NCI-H128 (cell line): ENCODE data around the gene LHB.
A peak's percentile ranks its signal among the peaks of the same experiment; 100 is the strongest.
"Not testable (repeated sequence)": the region's sequence is repeated elsewhere in the genome, so short reads cannot be mapped to it uniquely, and the experiment has no call there.

Source experiments
- DNase-seq: peaks from one replicate; lab custom pipeline; 2025; ENCODE audit not compliant: unreplicated experiment; lab: John Stamatoyannopoulos, UW

Gene LHB

GRCh38 chr19:49017041-49017665 lies at the start of gene LHB:
Gene LHB, minus strand, starts transcription at chr19:49017091. Its CDS starts 10 bp downstream, at chr19:49017081.
- DNase-seq = no peak

- no peak for DNase-seq
Measured at GRCh38 chr19:49065905-49066512, 49.1 kb upstream of the LHB start.

- no peak for DNase-seq
Measured at GRCh38 chr19:49064768-49065611, 48.1 kb upstream of the LHB start, which contains the start of gene NTF4. Gene NTF4, minus strand, starts transcription at chr19:49064818. Its CDS starts 2,821 bp downstream, at chr19:49061997.

GRCh38 chr19:49064029-49064629 lies 47.2 kb upstream of the LHB start:
- no peak for DNase-seq

- no peak for DNase-seq
Measured at GRCh38 chr19:49061445-49061844, 44.6 kb upstream of the LHB start.

- no peak for DNase-seq
Measured at GRCh38 chr19:49061000-49061399, 44.1 kb upstream of the LHB start.

GRCh38 chr19:49059053-49059452 lies 42.2 kb upstream of the LHB start:
- DNase-seq = no peak

GRCh38 chr19:49058562-49058961 lies 41.7 kb upstream of the LHB start:
- DNase-seq = no peak

GRCh38 chr19:49057636-49058234 lies 40.8 kb upstream of the LHB start, which contains the start of gene CGB7:
Gene CGB7, minus strand, starts transcription at chr19:49057749. Its CDS starts 2,374 bp downstream, at chr19:49055375.
- DNase-seq = peak; percentile 45

GRCh38 chr19:49056902-49057596 lies 40.2 kb upstream of the LHB start:
- not testable (repeated sequence) for DNase-seq

GRCh38 chr19:49056101-49056901 lies 39.4 kb upstream of the LHB start:
- no peak for DNase-seq

GRCh38 chr19:49050376-49051033 lies 33.6 kb upstream of the LHB start:
- not testable (repeated sequence) for DNase-seq

- not testable (repeated sequence) for DNase-seq
Measured at GRCh38 chr19:49049834-49050233, 32.9 kb upstream of the LHB start.

GRCh38 chr19:49049011-49049410 lies 32.1 kb upstream of the LHB start, which contains the start of gene CGB8:
Gene CGB8, minus strand, starts transcription at chr19:49049111. Its CDS starts 372 bp downstream, at chr19:49048739.
- not testable (repeated sequence) for DNase-seq

GRCh38 chr19:49043548-49043947 lies 26.7 kb upstream of the LHB start, which contains the start of gene CGB5:
Gene CGB5, plus strand, starts transcription at chr19:49043848. Its CDS starts 362 bp downstream, at chr19:49044210.
- DNase-seq = not testable (repeated sequence)

- DNase-seq = not testable (repeated sequence)
Measured at GRCh38 chr19:49042666-49043065, 25.8 kb upstream of the LHB start.

GRCh38 chr19:49042177-49042576 lies 25.3 kb upstream of the LHB start:
- no peak for DNase-seq

GRCh38 chr19:49039736-49040135 lies 22.8 kb upstream of the LHB start:
- not testable (repeated sequence) for DNase-seq
